HG02759 (cell line): ENCODE results near the gene NPPC.
"Not testable (repeated sequence)": the region's sequence is repeated elsewhere in the genome, so short reads cannot be mapped to it uniquely, and the experiment has no call there.

Source experiments
- ATAC-seq: cut with Tn5 transposase; IDR thresholded peaks from one replicate; pipeline ENCODE4 v1.9.1; 2021; ENCODE audit warnings: mild to moderate bottlenecking, moderate library complexity; ENCODE audit not compliant: unreplicated experiment

Gene NPPC

DNA sequence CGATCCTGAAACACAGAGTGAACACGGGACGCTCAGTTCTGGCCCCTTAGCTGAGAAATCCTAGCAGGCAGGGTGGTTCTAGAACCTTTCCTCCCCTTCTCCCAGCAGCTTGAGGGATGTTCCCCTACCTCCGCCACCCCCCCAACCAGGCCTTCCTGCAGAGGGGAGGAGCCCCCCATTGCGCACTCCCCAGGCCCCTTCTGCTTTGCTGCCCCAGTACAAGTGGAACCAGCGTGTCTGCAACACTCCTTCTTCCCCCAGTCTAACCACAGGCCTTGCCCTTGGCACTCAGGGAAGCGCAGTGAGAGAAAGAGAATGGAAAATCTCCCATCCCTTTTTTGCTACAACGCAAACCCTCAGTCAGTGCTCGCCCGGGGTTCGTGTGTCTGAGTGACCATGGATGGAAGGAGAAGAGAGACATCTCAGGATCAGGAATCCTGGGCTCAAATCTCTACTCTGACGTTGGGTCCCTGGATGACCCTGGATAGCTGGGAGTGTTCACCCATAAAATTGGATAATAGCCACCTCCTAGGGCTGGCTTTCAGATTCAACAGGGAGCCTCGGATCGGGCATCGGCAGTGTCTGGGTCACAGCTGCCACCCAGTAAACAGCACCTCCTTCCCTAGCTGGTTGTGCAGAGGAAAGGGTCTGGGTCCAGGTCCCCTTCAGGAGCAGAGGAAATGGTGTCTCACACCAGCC lies 3.7 kb downstream of the NPPC start:
- no peak for ATAC-seq

DNA sequence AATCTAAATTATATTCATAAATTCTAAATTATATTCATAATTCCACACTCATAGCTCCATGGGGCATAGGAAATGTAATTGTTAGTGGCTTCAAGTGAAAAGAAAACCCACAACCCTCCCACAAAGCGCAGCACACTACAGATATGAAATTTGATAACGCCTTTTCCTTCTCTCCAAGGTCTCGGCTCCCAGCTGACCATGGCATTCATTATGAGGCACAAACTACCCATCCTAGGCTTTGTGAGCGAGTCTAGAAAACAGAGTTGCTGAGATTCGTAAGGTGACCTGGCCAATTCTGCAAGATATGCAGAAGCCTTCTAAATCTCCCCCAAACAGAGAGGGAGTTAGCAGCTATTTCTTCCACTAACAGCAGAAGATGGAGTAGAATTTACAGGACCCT lies 5.4 kb downstream of the NPPC start:
- no peak for ATAC-seq

DNA sequence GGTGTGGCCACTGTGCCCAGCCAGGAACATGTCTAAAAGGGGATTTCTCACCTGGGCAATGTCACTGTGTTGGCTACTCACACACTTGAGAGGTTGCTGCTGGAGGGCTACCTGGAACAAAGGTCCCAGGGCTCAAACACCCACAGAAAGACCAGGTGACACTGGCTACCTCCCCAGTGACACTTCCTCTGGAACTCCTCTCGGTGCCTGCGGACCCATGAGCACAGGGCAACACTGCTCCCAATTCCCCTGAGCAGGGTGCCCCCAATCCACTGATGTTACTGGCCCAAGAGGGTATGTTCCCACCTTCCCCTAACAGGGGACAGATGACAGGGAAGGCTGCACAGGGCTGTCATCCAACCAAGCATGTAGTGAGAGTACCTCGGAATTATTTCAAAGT lies 5.8 kb downstream of the NPPC start:
- no peak for ATAC-seq

DNA sequence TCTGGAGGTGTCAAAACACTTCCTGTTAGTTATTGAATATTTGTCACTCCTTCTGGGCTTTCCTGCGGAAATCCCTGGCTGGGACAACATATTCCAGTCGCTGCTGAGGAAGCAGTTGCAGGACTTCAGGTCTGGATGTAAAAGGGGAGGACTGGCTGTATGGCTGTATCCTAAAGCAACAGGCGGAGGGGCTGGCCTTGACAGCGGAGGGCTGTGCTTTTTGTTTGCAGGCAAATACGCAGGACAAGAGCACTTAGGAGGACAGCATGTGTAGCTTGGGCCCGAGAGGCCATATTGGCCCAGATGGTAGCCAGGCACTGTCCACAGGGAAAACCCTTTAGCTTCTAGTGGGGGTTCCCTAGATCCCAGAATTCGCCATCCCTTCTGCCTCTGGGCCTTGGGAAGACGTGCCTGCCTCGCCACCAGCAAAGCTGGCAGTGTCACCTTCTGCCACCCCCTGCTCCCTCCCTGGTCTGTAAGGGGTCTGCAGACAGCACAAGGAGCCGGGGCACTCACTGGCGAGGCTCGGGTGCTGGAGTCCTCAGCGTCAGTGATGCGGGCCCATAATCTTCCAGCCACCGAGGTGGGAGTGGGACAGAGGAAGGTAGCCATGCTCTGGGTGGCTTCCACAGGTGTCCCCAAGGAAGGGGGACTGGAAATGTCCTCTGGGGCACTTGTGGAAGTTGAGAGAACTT lies 6.7 kb downstream of the NPPC start:
- ATAC-seq: no peak

DNA sequence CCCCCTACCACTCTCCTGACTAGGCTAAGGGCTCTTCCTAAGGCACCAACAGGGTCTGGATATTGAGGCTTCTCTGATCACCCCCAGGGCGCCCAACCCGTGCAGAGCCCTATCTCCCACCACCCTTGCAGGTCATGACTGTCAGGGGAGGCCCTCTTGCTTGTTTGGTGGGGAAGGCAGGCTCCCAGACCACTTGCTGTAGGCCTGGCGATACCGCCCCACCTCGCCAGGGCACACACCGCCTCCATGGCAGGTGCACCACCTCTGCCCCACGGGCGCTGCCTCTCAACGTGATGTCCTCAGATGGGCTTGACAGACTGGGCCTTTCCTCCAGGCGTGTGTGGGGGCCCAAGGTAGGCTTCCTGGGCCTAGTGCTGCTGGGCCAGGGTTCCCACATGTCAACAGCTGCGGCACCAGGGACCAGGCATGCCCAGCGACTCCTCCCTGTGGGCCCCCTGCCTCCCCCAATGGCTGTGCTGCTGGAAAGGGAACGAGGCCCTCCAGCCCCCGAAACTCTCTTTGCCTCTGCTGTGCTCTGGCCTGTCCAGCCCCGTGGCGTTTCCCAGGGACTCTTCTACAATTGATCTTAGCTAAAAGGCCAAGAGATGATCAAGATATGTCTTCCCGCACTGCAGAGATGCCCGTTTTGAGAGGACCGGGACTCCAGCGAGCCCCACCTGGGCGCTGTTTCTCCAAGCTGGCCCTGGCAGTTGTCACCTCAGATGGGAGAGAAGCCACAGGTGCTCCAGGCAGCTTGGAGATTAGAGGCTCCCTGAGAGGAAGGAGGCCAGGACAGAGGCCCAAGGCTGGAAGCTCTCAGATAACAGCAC lies 7.5 kb downstream of the NPPC start:
- no peak for ATAC-seq

DNA sequence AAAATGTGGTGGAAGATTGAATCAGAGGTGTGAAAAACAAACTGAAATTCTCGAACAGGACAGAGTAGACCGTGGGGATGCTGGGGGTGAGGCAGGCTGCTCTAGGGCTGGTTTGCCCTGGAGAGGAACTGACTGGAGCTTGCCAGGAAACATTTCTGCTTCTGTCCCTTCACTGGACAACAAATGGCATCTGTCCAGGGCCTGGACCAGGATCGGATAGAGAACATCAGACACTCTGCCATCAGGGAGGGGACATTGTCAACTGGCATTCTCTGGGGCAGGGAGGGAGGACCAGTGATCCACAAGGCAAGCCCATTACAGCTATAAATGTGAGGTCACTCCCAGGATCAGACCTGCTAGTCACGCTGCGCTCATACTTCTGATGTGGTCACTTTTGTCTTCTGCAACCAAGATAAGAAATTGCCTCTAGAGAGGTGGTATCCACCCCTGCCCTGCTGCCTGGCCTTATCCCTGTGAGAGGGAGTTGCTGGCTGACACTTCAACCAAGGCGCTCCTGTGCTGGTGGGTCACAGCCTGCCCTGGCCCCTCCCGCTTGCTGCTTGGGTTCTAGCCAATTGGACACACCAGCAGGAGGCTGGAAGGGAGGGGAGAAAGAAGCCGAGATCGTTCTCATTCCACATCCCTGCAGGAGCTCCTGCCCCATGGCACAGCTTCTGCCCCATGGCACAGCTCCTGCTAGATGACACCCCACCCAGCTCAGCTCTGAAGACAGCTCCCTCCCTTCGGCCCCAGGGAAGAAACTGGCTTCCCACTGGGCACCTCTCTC lies 8.7 kb downstream of the NPPC start:
- ATAC-seq: no peak

DNA sequence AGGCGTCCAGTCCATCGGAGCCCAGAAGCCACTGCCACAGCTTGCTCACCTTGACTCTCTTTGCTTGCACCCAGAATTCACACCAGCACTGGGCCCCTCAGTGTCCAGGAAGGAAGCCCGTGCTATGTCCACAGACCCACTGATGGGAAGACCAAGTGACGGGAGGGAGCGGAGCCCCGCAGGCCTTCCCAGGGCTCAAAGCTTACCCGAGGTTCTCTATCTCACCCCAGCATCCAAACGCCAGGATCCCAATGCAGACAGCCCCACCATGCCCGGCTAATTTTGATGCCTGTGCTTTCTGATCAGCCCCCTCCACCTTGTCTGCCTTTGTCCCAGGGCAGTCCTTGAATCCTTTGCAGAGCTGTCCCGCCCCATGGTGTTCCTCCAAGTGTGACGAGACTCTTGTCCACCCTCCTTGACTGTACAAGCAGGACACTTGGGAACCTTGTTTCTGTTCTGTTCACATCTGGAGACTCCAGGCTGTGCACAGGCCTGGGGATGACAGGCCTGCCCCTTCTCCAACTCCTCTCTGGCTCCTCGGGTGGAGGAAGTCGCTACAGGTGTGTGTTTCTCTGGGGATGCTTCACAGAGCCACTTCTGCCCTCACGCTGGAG lies 12.0 kb downstream of the NPPC start:
- ATAC-seq: no peak

DNA sequence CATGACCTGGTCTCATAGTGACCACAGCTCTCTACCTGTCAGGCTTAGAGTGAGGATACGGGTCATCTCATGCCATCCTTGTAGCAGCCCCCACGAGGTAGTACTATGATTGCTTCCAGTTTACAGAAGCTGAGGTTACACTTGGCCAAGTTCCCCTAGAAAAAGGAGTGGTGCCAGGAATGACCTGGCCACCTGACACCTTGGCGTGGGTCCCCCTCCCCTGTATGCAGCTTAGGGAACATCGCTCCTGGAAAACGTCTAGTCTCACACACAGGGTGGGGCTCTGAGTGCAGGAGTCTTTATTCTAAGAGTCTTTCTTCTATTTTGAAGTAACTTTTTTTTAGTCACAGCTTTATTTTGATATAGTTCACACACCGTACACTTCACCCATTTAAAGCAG lies 14.8 kb downstream of the NPPC start:
- ATAC-seq: no peak

DNA sequence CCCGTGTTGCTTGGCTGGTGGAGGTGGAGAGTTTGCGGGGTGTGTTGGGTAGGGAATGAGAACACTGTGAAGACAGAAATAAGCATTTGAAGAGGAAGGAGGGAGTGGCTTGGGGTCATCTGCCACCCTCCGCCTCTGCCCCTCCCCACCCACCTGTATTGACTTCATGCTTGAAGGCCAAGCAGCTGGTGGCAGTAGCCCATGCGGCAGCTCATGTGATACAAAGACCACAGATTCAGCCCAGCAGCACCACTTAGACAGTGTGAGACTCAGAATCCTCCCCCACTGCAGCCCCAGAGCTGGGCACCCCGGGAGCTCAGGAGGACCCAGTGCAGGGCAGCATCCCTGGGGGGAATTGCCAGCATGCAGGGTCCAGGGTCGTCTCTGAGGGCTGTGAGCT lies 15.4 kb downstream of the NPPC start:
- ATAC-seq: no peak

DNA sequence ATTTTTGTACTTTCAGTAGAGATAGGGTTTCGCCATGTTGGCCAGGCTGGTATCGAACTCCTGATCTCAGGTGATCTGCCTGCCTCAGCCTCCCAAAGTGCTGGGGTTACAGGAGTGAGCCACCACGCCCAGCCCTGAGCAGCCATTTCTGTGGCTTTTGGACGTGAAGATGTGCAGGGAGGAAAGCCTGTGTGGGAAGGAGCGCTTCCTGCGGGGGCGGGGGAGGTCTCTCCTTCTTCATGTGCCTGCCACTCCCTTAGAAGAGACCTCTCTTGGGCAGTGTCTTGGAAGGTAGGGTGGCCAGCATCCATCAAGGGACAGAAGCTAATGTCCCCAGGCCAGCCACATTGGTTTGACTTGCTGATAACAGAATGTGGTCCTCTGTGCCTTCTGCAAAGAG lies 16.0 kb downstream of the NPPC start:
- not testable (repeated sequence) for ATAC-seq

DNA sequence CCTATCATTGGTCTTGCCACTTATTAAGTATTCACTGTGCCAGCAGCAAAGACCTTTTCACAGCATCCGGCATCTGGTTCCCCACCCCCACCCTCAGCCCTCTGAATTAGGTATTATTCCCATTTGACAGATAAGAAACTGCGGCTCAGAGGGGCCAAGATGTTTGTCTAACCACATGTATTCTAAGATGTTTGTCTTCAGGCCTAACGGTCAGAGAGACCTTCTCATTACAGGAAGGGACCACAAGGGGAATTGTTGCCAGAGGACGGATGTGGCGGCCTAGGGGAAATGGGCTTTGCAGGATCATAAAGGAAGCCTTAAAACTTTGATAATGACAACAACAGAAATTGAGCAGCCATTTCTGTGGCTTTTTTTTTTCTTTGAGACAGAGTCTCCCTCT lies 16.6 kb downstream of the NPPC start:
- no peak for ATAC-seq

DNA sequence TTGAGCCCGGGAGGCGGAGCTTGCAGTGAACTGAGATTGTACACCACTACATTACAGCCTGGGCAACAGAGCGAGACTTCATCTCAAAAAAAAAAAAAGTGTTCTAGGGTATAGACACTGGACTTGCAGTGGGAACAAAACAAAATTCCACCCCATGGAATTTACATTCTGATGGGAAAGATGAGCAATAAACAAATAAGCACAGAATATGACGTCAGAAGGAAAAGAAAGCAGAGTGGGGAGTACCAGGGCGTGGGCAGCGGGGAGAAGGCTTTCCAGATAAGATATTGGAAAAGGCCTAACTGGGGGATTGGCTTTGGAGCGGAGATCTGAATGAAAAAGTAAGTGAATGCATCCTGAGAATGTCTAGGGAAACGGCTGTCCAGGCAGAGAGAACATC lies 17.6 kb downstream of the NPPC start:
- ATAC-seq: no peak

DNA sequence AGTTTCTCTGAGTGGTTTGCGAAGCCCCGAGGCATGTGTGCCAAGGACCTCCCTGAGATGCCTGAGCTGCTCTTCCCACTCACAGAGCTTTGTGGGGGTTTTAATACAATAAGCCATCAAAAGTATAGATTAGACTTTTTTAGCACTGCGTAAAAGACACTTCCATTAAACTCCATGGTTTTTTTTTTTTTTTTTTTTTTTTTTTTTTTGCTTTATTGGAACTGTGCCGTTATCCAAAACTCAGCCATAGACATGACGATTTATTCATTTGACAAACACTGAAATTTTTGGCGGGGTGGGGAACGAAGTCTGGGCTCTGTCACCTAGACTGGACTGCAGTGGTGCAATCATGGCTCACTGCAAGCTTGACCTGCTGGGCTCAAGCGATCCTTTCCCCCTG lies 18.4 kb downstream of the NPPC start:
- no peak for ATAC-seq

DNA sequence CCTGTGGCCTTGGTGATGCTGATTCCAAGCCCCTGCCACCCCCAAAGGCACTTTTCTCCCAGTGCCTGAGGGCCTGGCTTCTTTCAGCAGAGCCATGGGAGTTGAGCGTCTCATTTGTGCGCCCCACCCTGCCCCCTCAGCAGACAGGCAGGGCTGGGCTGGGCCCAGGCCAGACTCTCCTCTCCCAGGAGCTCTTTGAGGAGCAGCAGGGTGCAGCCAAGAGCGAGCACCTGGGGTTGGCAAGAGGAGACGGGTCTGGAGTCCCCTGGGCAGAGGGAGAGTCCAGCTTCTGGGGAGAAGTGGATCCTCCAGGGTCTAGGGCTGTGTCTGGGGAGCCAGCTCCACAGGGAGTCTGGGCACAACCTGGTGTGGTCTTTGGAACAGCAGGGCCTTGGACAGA lies 21.2 kb downstream of the NPPC start:
- ATAC-seq: no peak

DNA sequence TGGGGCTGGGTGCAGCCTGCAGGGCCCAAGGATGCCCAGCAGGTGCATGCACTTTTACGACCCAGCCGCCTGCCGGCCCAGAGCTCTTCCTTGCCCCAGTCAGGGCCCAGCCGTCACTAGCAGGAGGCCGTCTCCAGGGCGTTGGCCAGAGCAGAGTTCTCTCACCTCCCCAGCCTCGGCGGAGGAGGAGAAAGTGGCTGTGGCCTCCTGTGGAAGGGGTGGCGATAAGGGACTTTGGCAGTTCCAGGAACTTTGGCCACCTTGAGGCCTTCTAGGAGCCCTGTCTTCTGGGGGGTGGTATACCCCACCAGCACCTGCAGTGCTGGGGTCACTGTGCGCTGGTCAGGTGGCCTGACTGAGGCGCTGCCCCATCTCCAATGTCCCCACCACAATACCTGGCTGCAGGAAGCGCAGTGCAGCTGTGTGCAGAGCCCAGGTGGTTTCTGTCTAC lies 22.0 kb downstream of the NPPC start:
- no peak for ATAC-seq

DNA sequence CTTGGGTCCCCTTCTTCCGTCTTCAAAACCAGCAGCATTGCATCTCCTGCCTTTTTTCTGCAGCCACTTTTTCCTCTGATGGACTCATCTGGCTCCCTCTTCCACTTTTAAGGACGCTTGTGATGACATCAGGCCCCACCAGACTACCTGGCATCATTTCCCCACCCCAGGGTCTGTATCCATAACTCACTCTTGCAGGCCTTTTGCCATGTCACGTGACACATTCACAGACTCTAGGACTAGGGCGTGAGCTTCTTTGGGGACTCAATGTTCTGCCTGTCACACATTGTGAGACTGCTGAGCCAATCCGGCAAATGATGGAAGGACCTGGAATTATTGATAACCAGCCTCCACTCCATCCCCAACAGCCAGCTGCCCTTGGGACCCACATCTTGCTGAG lies 23.6 kb downstream of the NPPC start:
- ATAC-seq: no peak

DNA sequence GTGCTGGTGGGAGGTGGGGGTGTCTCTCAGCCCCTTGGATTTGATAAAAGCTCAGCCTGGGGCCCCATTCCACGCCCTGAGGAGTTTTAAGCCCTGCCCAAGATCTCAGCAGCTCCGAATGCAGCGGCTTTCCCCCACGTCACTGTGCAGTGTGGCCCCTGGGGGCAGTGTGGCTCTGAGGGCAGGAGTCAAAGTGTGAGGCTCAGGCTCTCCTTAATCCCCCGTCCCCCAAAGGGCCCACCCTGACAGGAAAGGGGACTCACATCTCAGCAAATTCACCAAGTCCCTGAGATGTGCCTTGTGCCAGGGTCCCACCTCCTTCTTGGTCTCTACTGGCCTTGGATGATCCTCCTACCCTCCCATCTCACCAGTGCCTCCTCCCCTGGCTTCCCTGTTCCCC lies 25.2 kb downstream of the NPPC start:
- no peak for ATAC-seq

DNA sequence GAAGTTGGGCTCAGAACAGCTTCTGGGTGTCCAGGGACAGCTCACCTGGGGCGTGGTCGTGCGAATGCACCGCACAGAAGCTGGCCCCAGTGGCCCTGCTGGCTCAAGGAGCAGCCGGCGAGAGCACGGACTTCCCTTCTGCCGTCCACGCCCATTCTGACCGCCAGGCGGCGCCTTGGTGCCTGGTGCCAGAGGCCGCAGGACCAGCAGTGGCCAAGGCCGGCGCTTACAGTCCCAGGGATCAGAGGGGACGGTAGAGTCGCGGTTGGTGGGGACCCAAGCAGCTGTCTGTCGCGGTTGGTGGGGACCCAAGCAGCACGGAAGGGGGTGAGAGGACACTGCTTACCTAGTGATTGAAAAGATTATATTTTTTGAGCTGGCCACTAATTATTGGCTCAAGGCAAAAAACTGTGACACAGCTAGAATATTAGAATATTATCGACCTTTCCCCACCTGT lies 25.7 kb downstream of the NPPC start:
- no peak for ATAC-seq

DNA sequence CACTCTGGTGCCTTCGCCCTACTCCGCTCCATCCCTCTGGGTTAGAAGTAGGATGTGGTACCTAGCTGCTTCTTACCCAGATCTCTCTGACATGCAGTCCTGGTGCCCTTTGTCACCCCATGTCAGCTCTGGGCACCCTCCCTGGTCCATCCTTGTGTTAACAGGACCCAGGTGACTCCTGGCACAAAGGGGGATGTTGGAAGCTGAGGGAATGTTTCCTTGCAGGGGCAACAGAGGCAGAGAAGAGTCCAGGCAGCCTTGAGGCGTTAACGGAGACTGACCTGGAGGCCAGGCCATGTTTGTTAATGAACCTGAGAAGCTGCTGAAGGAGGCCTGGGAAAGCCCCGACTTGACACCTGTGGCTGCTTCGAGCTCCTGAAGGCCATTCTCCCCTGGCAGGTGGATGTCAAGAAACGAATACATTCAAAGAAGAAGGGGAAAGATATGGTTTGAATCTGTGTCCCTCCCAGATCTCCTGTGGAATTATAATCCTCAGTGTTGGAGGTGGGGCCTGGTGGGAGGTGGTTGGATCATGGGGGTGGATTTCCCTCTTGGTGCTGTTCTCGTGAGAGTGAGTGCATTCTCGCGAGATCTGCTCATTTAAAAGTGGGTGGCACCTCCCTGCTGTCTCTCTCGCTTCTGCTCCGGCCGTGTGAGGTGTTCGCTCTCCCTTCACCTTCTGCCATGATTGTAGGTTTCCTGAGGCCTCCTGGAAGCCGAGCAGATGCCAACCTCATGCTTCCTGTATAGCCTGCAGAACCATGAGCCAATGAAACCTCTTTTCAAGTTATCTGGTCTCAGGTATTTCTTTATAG lies 31.4 kb downstream of the NPPC start:
- ATAC-seq: no peak

DNA sequence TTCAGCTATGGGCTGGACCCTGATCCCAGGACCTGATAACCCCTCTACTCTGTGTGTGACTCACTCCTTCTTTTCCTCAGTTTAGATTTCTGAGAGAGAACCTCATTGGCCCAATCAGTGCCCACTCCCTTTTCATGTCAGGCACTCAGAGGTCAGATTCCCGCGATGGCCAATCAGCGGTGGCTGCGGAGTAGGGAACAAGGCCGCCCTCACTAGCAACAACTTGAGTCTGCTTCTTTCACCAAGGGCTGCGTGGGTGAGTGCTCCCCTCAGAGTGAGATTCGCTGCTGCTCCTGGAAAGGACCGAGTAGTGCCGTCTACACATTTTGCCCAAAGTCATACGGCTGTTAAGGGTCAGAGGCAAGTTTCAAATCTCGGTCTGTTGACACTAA lies 34.7 kb downstream of the NPPC start:
- ATAC-seq: no peak
